Stimulated activated CD4-positive, alpha-beta T cell treated with anti-CD3 and anti-CD28 coated beads, Interleukin-2, amount 100 ng/mL, for 48 hours (primary cell): Measurements from ENCODE around the gene TMEM38B.
"Not testable (repeated sequence)": the region's sequence is repeated elsewhere in the genome, so short reads cannot be mapped to it uniquely, and the experiment has no call there.

Experiments used
- DNase-seq, 2 donors: peaks; one replicate each; pipeline ENCODE4 v3.0.0-alpha.2; 2020

The TMEM38B gene

GRCh38 chr9:105683688-105684275, 10.6 kb upstream of the TMEM38B start:
- no peak for DNase-seq

GRCh38 chr9:105686936-105687335, 7.4 kb upstream of the TMEM38B start:
- DNase-seq, result no peak

DNA sequence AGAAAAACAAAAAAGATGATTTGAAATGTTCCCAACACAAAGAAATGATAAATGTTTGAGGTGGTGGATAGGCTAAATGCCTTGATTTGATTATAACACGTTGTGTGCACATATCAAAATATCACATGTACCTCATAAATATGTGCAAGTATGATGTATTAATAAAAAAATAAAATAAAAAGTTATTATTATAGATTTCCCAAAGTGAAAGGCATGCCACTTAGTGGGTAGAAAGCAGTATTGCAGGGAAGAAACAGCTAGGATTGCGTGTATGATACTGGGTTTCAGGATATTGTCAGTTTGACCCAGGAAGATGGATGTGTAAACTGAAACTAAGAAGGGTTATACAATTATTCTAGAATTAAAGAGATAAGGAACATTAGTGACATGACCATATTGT, 3.6 kb upstream of the TMEM38B start:
- no peak for DNase-seq

DNA sequence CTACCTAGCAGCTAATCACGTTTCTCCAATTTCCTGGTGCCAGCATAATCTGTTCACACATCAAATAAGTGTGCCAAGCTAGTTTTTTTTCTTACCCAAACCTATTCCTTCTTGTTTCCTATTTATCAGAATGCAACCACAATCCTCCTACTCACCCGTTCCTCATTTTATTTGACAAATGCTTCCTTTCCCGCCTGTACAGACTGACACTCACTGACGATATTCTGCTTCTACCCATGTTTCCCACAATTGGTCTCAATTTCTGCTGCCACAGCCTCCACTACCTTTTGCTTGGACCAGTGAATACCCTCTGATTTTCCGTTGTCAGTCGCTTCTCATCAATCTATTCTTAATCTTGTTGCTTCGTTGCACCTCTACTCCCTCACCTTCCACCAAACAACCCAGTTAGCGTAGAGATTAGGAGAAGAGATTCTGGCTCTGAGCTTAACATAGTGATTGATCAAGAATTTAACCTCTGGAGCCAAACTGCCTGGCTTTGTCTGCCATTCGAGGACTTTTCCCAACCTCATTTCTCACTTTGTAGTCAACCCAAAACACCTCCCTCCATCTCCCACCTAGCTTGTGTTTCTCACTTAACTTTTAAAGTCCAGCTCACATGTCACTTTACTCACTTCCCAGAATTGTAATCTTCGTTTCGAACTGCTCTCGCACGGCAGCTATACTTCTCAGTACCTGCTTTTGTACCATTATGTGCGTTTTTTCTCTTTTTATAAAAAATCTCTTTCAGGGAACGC, 729 bp upstream of the TMEM38B start:
- no peak for DNase-seq

GRCh38 chr9:105694848-105695581, 674 bp downstream of the TMEM38B start:
- DNase-seq, result peak; percentile 30 to 39

DNA sequence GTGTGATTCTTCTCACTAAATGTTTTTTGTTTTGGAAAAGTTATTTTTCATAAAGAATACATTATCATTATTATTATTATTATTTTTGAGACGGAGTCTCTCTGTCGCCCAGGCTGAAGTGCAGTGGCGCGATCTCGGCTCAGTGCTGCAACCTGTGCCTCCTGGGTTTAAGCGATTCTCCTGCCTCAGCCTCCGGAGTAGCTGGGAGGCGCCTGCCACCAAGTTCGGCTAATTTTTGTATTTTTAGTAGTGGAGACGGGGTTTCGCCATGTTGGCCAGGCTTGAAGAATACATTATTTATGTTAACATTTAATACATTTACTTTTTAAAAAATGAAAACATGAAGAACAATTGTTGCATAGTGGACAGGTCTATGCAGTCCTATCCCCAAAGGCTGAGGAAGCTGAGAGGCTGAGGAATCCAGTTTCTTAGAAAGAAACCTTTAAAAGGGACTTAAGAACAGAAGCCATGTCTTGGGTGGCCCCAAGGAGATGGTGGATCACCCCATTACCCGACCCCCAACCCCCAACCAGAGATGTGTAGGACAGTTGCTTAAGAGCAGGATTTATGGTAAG, 2.0 kb downstream of the TMEM38B start:
- no peak for DNase-seq

GRCh38 chr9:105697871-105698270, 3.5 kb downstream of the TMEM38B start:
- no peak for DNase-seq

DNA sequence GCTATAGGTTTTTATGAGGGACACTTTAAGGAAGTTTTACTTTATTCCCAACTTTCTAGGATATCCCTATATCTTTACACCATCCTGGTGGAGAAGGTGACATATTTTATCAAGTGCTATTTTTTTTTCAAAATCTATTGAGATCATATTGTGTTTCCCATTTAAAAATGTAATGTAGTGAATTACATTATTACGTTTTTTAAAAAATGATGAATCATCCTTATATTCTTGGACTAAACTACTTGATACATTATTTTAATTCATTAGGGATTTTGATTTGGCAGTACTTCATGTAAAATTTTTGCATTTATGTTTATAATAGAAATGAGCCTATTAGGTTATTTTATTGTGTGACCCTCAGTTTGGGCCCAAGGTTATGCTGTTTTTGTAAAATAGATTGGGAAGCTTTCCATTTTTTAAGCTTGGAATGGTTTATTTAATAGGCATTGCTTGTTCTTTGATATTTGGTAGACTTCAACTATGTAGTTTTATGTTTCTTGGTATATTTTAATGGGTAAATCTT, 4.1 kb downstream of the TMEM38B start:
- no peak for DNase-seq

GRCh38 chr9:105700668-105701067, 6.3 kb downstream of the TMEM38B start:
- no peak for DNase-seq

- no peak for DNase-seq
Measured at GRCh38 chr9:105701145-105701544, 6.8 kb downstream of the TMEM38B start.

- DNase-seq, result no peak
Measured at GRCh38 chr9:105702207-105702606, 7.9 kb downstream of the TMEM38B start.

- not testable (repeated sequence) for DNase-seq
Measured at GRCh38 chr9:105703638-105704037, 9.3 kb downstream of the TMEM38B start.

GRCh38 chr9:105706156-105706555, 11.8 kb downstream of the TMEM38B start:
- DNase-seq, result no peak

GRCh38 chr9:105708405-105708804, 14.1 kb downstream of the TMEM38B start:
- no peak for DNase-seq

DNA sequence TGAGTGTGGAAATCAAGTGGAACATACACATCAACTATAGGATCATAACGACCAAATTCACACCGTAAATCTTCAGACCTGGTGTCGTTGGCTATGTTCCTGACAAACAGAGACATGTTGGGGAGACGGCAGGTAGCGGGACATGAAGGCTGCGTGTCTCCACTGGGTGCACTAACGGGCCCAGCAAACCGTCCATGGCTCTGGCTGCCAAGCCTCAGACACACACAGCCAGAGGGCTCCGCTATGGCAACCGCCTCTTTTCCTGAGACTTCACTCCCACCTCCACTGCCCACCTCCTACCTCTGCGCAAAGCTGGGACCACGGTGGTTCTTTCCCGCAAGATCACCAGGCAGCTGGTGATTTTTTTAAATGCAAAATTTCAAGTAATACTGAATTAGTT, 16.3 kb downstream of the TMEM38B start:
- DNase-seq, result no peak

DNA sequence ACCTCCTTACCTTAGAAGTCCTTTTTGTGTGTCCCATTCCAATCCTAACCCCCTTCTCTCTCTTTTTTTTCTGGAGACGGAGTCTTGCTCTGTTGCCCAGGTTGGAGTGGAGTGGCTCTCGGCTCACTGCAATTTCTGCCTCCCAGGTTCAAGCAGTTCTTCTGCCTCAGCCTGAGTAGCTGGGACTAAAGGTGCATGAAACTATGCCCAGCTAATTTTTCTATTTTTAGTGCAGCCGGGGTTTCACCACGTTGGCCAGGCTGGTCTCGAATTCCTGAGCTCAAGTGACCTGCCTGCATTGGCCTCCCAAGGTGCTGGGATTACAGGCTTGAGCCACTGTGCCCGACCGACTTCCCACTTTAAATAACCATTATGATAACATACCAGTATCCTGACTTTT, 17.5 kb downstream of the TMEM38B start:
- DNase-seq, result no peak

DNA sequence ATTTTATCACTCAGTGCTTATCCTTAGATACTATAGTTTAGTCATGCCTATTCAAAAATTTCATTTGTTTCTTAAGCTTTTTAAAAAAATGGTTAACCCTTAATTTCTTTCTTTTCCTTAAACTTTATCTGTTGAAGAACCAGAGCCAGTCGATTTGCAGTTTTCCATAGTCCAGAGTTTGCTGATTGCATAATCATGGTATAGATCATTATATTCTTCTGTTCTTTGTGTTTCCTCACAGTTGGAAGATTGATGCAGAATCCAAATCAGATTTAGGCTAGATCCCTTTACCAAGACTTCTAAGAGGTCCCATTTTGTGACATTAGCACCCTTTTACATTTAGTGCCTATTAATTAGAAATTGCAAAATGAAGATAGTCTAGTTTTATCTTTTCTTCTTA, 18.0 kb downstream of the TMEM38B start:
- DNase-seq, result no peak

GRCh38 chr9:105712773-105713172, 18.4 kb downstream of the TMEM38B start:
- DNase-seq, result no peak

DNA sequence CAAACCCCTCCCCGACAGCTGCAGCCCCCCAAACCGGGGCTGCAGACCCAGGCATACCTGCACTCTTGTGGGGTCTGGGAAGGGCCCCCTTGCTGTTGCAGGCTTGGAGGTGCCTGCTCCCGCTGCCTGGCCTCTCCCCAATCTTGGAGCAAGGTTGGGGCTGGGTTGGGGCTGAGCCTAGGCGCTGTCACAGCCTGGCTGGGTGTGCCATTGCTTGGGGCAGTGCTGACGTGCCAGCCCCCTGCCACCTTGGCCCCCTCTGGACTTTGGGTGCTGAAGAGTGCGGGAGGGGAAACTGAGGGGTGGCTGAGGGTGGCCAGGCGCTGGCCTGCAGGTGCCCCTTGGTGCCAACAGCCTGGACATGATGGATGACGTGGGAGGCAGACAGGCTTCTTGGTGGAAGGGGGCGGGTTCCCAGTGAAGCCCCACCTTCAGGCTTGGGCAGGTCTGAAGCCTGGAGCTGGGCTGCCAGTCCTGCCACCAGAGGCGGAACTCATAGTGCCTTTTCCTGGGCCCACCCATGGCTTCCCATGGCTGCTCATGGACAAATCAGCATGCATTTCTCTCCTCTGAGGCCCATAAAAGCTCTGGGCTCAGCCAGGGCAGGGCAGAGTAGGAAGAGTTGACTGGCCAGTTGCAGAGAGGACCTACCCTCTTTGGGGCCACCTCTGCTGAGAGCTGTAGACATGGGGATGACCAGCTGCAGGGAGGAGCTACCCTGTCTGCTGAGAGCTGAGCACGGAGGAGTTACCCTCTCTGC, 19.1 kb downstream of the TMEM38B start:
- DNase-seq, result no peak

GRCh38 chr9:105714020-105714331, 19.6 kb downstream of the TMEM38B start:
- DNase-seq, result no peak

GRCh38 chr9:105716146-105716545, 21.8 kb downstream of the TMEM38B start:
- no peak for DNase-seq

- DNase-seq, result no peak
Measured at GRCh38 chr9:105722099-105722498, 27.8 kb downstream of the TMEM38B start.

DNA sequence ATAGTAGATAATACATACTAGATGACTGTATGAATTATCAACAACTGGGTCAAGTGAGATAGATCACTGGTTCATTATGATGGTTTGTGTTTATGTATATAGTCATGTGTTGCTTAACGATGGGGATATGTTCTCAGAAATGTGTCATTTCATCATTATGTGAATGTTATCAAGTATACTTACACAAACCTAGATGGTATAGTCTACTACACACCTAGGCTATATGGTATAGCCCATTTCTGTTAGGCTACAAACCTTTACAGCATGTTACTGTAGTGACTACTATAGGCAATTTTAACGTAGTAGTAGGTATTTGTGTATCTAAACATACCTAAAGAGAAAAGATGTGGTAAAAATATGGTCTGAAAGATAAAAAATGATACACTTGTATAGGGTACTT, 31.0 kb downstream of the TMEM38B start:
- DNase-seq, result no peak
